Endothelial cell of umbilical vein (primary cell): ENCODE data around the gene BCAS2. TPM values are rescaled to one million over a fixed set of nuclear protein-coding genes. Genes with fewer than 3 reads are reported as not detected.

Experiments
- BruUV-seq: library from RNA; stranded (reverse); fragments of 400-500 nt; replicated peaks from 2 replicates; lab custom pipeline; 2021; lab: Mats Ljungman, UMichigan
- CTCF ChIA-PET: fragments of 300-600, 350-600 bp; sonication (Branson Sonifier 250); formaldehyde crosslinking; loops from one replicate; lab custom pipeline; 2021; ENCODE audit warnings: antibody characterized with exemption, inconsistent platforms; lab: Charles Lee
- POLR2A ChIA-PET: fragments of 300-600, 350-600 bp; sonication (Branson Sonifier 250); formaldehyde crosslinking; loops from one replicate; lab custom pipeline; 2021; ENCODE audit warnings: antibody characterized with exemption, inconsistent platforms; lab: Charles Lee
- DNase-seq: peaks from one replicate; pipeline ENCODE4 v3.0.0-alpha.2; 2011; ENCODE audit warnings: low read depth, low spot score
- FAIRE-seq: peaks from 2 replicates; lab custom pipeline; 2011; peaks lifted over from hg19 to GRCh38; lab: Jason Lieb, UNC
- H2AFZ ChIP-seq: 2 replicates; pipeline ENCODE4 v1.6.0; 2012; ENCODE audit warnings: low read depth, low read length, control low read depth, inconsistent platforms
- H3K27ac ChIP-seq: 2 replicates; pipeline ENCODE4 v1.5.1; 2011; ENCODE audit warnings: low read depth, mild to moderate bottlenecking, control low read depth, low read length, moderate library complexity; ENCODE audit not compliant: insufficient read depth
- H3K27me3 ChIP-seq, 2 experiments: 2 replicates each; pipeline versions ENCODE4 v1.6.0 to v1.6.1; 2011; ENCODE audit warnings: low read length in 2 of 2, mixed read lengths in 1 of 2; ENCODE audit not compliant: control insufficient read depth in 2 of 2, insufficient read depth in 2 of 2
- H3K36me3 ChIP-seq, 2 experiments: 2 replicates in 1 of 2; 3 replicates in 1 of 2; pipeline ENCODE4 v1.5.1; 2011; ENCODE audit warnings: low read length in 2 of 2, mild to moderate bottlenecking in 1 of 2, moderate library complexity in 1 of 2; ENCODE audit not compliant: control insufficient read depth in 2 of 2, insufficient read depth in 2 of 2; ENCODE audit errors: extremely low read depth in 1 of 2
- H3K4me1 ChIP-seq: 3 replicates; pipeline ENCODE4 v1.5.1; 2011; ENCODE audit warnings: mild to moderate bottlenecking, low read length; ENCODE audit not compliant: control insufficient read depth, insufficient read depth; ENCODE audit errors: extremely low read depth
- H3K4me2 ChIP-seq: 2 replicates; pipeline ENCODE4 v1.6.1; 2011; ENCODE audit warnings: low read length, control low read depth, mixed read lengths; ENCODE audit not compliant: insufficient read depth
- H3K4me3 ChIP-seq, 3 experiments: fragments of 200-600 bp in 1 of 3; sonication (generic), shearing (Covaris generic) in 1 of 3; replicated peaks in 1 of 3; 2 replicates each; pipeline ENCODE4 v1.5.1; 2011 to 2016; ENCODE audit warnings: control low read depth in 3 of 3, low read length in 3 of 3, mild to moderate bottlenecking in 2 of 3, inconsistent platforms in 1 of 3, low read depth in 1 of 3, moderate library complexity in 1 of 3; ENCODE audit not compliant: insufficient read depth in 1 of 3
- H3K79me2 ChIP-seq: 2 replicates; pipeline ENCODE4 v1.6.0; 2012; ENCODE audit warnings: low read length, inconsistent platforms; ENCODE audit not compliant: control insufficient read depth, insufficient read depth
- H3K9ac ChIP-seq: replicated peaks from 2 replicates; pipeline ENCODE3; 2011; ENCODE audit warnings: low read length, control low read depth; ENCODE audit not compliant: insufficient read depth; ENCODE audit errors: extremely low read depth
- H3K9me1 ChIP-seq: replicated peaks from 3 replicates; pipeline ENCODE4 v1.6.0; 2011; ENCODE audit warnings: mild to moderate bottlenecking, low read length; ENCODE audit not compliant: control insufficient read depth, insufficient read depth; ENCODE audit errors: extremely low read depth
- H3K9me3 ChIP-seq: replicated peaks from 2 replicates; pipeline ENCODE4 v1.5.1; 2012; ENCODE audit warnings: low read length, inconsistent platforms; ENCODE audit not compliant: control insufficient read depth, insufficient read depth
- H4K20me1 ChIP-seq: replicated peaks from 2 replicates; pipeline ENCODE3; 2011; ENCODE audit warnings: mild to moderate bottlenecking, low read length; ENCODE audit not compliant: control insufficient read depth, insufficient read depth; ENCODE audit errors: extremely low read depth
- EZH2 ChIP-seq: IDR thresholded peaks from 2 replicates; pipeline ENCODE4 v1.6.1; 2012; ENCODE audit warnings: borderline replicate concordance, low read depth, mild to moderate bottlenecking, moderate library complexity, low read length, inconsistent platforms; ENCODE audit not compliant: severe bottlenecking
- FOS ChIP-seq: IDR thresholded peaks from 2 replicates; pipeline ENCODE4 v1.6.1; 2011; ENCODE audit warnings: mild to moderate bottlenecking, low read length, moderate library complexity, borderline replicate concordance; ENCODE audit not compliant: insufficient read depth
- GATA2 ChIP-seq: IDR thresholded peaks from 2 replicates; pipeline ENCODE4 v1.7.0; 2011; ENCODE audit warnings: low read depth, mild to moderate bottlenecking, moderate library complexity, mixed read lengths, low read length; ENCODE audit not compliant: insufficient read length, insufficient read depth
- JUN ChIP-seq: IDR thresholded peaks from 2 replicates; pipeline ENCODE4 v1.6.1; 2011; ENCODE audit warnings: borderline replicate concordance, low read depth; ENCODE audit not compliant: insufficient read length, insufficient read depth
- MYC ChIP-seq: IDR thresholded peaks from one replicate; pipeline ENCODE4 v1.6.1; 2011; ENCODE audit warnings: mild to moderate bottlenecking, low read depth, low read length
- POLR2A ChIP-seq: IDR thresholded peaks from 2 replicates; pipeline ENCODE4 v1.6.1; 2012; ENCODE audit warnings: low read depth, mild to moderate bottlenecking, control low read depth, low read length
- POLR2AphosphoS5 ChIP-seq: IDR thresholded peaks from 2 replicates; pipeline ENCODE4 v1.6.1; 2012; ENCODE audit warnings: low read depth, mild to moderate bottlenecking, control low read depth, low read length, moderate library complexity; ENCODE audit not compliant: insufficient read depth
- dilution Hi-C: fragments of 300-500 bp; cut with MboI; formaldehyde crosslinking; loops from one replicate; pipeline ENCODE4 v1.15.0; 2019; ENCODE audit warnings: low sequenced_read_pairs; ENCODE audit not compliant: extremely low pct_ligation_motif_present
- intact Hi-C: fragments of 100-400 bp; cut with micrococcal nuclease; formaldehyde crosslinking; loops from one replicate; pipeline ENCODE4 v1.10.0; 2022
- polyA plus RNA-seq, 4 experiments: library from polyadenylated mRNA; depleted of rRNA in 3 of 4; stranded (reverse) in 3 of 4; unstranded in 1 of 4; fragments of >200 nt; gene quantifications; 2 replicates each; pipeline versions ENCODE4 v1.2.1 to v1.2.3, GENCODE V29; 2011 to 2012; ENCODE audit warnings: missing spikeins in 1 of 4
- total RNA-seq: library from RNA; stranded (reverse); gene quantifications from 2 replicates; pipeline ENCODE4 v1.2.3, GENCODE V29; 2021
- TF ChIP-seq, protein P1 (sequence below), 2 donors: IDR thresholded peaks; 1 replicate in 1 of 2; 2 replicates in 1 of 2; pipeline ENCODE4 v1.5.1; 2011; ENCODE audit warnings: low read length in 2 of 2, mild to moderate bottlenecking in 2 of 2, moderate library complexity in 2 of 2, control low read depth in 1 of 2, inconsistent platforms in 1 of 2, low read depth in 1 of 2; ENCODE audit not compliant: insufficient read depth in 1 of 2; ENCODE audit errors: extremely low read depth in 1 of 2
- TF ChIP-seq, protein P2 (sequence below): IDR thresholded peaks from 2 replicates; pipeline ENCODE4 v1.6.1; 2011; ENCODE audit not compliant: insufficient read depth, insufficient read length

Gene BCAS2
- total and polyA plus RNA-seq, 2 donors (not counting 3 experiments of a cell fraction or from before 2014, with no cell fraction given), result 12.5 to 43.5 TPM

DNA sequence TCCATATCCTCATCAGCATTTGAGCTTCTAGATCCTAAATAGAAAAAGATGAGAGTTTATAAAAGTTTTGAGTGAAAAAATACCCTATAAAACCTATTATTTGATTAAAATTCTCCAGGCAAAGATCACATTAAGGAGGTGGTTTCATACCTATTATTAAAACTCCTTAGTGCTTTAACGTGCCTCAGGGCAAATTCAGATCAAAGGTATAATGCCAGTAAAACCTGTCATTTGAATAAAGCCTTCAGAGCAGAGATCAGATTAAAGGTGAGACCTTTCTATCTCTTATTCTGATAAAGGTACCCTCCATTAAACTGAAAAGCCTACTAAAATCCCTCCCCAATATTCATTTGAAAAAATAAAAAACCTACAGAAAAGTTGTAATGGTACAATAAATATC is 36.1 kb downstream of the BCAS2 start:
- intact Hi-C loops (no loop called here), dilution Hi-C loops (no loop called here)
- ChIA-PET CTCF (interaction anchor here (0.8 kb wide), 1 partner anchor 198 kb away, joined by 3 read pairs; no protein-coding TSS in a partner anchor), POLR2A (no interaction called here)
- FAIRE-seq (no peak), DNase-seq (no peak)
- H2AFZ ChIP-seq, result no peak overlapping the region
- no peaks in the 10 kb centered on the region for H3K79me2 ChIP-seq
- no peak overlapping the region for H3K9ac ChIP-seq
- no TSS peak for BruUV-seq
- no peak for TF ChIP-seq MYC
- TF ChIP-seq POLR2A, result no peak
- TF ChIP-seq POLR2AphosphoS5, result no peak
- TF ChIP-seq GATA2, result no peak
- no peak for TF ChIP-seq JUN
- TF ChIP-seq, protein P1, sequence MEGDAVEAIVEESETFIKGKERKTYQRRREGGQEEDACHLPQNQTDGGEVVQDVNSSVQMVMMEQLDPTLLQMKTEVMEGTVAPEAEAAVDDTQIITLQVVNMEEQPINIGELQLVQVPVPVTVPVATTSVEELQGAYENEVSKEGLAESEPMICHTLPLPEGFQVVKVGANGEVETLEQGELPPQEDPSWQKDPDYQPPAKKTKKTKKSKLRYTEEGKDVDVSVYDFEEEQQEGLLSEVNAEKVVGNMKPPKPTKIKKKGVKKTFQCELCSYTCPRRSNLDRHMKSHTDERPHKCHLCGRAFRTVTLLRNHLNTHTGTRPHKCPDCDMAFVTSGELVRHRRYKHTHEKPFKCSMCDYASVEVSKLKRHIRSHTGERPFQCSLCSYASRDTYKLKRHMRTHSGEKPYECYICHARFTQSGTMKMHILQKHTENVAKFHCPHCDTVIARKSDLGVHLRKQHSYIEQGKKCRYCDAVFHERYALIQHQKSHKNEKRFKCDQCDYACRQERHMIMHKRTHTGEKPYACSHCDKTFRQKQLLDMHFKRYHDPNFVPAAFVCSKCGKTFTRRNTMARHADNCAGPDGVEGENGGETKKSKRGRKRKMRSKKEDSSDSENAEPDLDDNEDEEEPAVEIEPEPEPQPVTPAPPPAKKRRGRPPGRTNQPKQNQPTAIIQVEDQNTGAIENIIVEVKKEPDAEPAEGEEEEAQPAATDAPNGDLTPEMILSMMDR (IDR thresholded peaks at IDR 0.05; ENCODE audit: extremely low read depth in 1 of 2, insufficient read depth in 1 of 2, low read depth in 1 of 2, low read length in 2 of 2), result no peak
- H3K27ac ChIP-seq, result no peak overlapping the region
- no peak overlapping the region for H3K4me3 ChIP-seq
- no peaks in the 10 kb centered on the region for H3K9me3 ChIP-seq
- no peaks in the 10 kb centered on the region for H4K20me1 ChIP-seq
- H3K4me2 ChIP-seq, result no peak overlapping the region
- no peaks in the 10 kb centered on the region for H3K9me1 ChIP-seq
- H3K36me3 ChIP-seq, result no peaks in the 10 kb centered on the region
- no peaks in the 10 kb centered on the region for H3K27me3 ChIP-seq
- peaks cover under 1% of the 10 kb centered on the region for H3K4me1 ChIP-seq

DNA sequence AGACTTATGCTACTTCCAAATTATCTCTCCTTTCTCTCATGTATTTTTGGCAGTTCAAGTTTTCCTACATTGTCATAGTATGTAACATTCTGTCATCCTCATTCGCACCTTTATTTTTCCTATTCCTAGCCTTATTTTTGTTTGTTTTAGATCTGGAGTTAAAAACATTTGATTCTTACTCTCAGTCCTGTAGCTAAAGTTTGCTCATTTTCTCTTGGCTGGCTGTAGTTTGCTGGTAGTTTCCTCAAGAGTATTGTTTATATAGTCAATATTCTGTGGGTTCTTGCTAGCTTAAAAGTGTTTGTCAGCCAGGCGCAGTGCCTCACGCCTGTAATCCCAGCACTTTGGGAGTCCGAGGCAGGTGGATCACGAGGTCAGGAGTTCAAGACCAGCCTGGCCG is 40.6 kb downstream of the BCAS2 start:
- CTCF ChIA-PET, result no interaction called here
- H2AFZ ChIP-seq, result no peak overlapping the region
- H3K9ac ChIP-seq, result no peak overlapping the region
- no peak for TF ChIP-seq EZH2
- no peak for TF ChIP-seq POLR2AphosphoS5
- no peak for TF ChIP-seq JUN
- TF ChIP-seq, protein P2, sequence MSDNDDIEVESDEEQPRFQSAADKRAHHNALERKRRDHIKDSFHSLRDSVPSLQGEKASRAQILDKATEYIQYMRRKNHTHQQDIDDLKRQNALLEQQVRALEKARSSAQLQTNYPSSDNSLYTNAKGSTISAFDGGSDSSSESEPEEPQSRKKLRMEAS, result no peak
- TF ChIP-seq, protein P1 (IDR thresholded peaks at IDR 0.05; ENCODE audit: extremely low read depth in 1 of 2, insufficient read depth in 1 of 2, low read depth in 1 of 2, low read length in 2 of 2), result no peak
- no peak for TF ChIP-seq POLR2A
- no peak for TF ChIP-seq MYC
- TF ChIP-seq FOS, result no peak
- TF ChIP-seq GATA2, result no peak
- H3K4me3 ChIP-seq, result no peak overlapping the region
- intact Hi-C loops (no loop called here), dilution Hi-C loops (no loop called here)
- BruUV-seq, result no TSS peak
- no peak for DNase-seq
- H3K9me3 ChIP-seq, result no peaks in the 10 kb centered on the region
- H4K20me1 ChIP-seq, result no peaks in the 10 kb centered on the region
- POLR2A ChIA-PET, result interaction anchor here (0.7 kb wide), 1 partner anchor 24 kb away, joined by 3 read pairs; no protein-coding TSS in a partner anchor
- peaks cover 0 to 2% of the 10 kb centered on the region in 2 experiments for H3K27me3 ChIP-seq
- no peak overlapping the region for H3K27ac ChIP-seq
- H3K79me2 ChIP-seq, result no peaks in the 10 kb centered on the region
- no peaks in the 10 kb centered on the region for H3K9me1 ChIP-seq
- H3K36me3 ChIP-seq, result no peaks in the 10 kb centered on the region
- no peak overlapping the region for H3K4me2 ChIP-seq
- FAIRE-seq, result no peak
- peaks cover 4% of the 10 kb centered on the region for H3K4me1 ChIP-seq
